ENCODE data around the gene TPPP2.

Gene TPPP2

GRCh38 chr14:21081521-21082142 is 51.6 kb downstream of the TPPP2 start:
- DNase-seq, result no peak
